SU-DHL-6 (cell line): ENCODE data around the gene SLC12A1.

Experiments used
- H2AFZ ChIP-seq: fragments of 200-600 bp; sonication (generic); 2 replicates; pipeline ENCODE4 v1.6.1; 2014; ENCODE audit warnings: low read depth, mild to moderate bottlenecking, moderate library complexity, mixed read lengths, antibody characterized with exemption, low read length; ENCODE audit not compliant: severe bottlenecking
- H3F3A ChIP-seq: fragments of 200-600 bp; shearing (Covaris generic); 2 replicates; pipeline ENCODE4 v1.6.0; 2016; ENCODE audit warnings: antibody characterized with exemption, mild to moderate bottlenecking; ENCODE audit not compliant: insufficient read depth
- H3K27ac ChIP-seq: fragments of 200-600 bp; sonication (generic); 2 replicates; pipeline ENCODE4 v1.5.1; 2016; ENCODE audit warnings: low read depth, mild to moderate bottlenecking, low read length, moderate library complexity, mixed read lengths
- H3K27me3 ChIP-seq: fragments of 200-600 bp; sonication (generic), shearing (Covaris generic); 2 replicates; pipeline ENCODE4 v1.6.0; 2014; ENCODE audit warnings: mild to moderate bottlenecking, low read length
- H3K36me3 ChIP-seq: fragments of 200-600 bp; sonication (generic); 2 replicates; pipeline ENCODE4 v1.6.1; 2014; ENCODE audit warnings: mild to moderate bottlenecking, low read length, mixed read lengths
- H3K4me2 ChIP-seq: fragments of 300-600, 200-600 bp; shearing (Covaris generic), sonication (generic); 2 replicates; pipeline ENCODE4 v1.6.0; 2014; ENCODE audit warnings: low read length, low read depth, mild to moderate bottlenecking; ENCODE audit not compliant: poor library complexity, severe bottlenecking
- H3K4me3 ChIP-seq: fragments of 200-600 bp; sonication (generic); 2 replicates; pipeline ENCODE4 v1.5.1; 2014; ENCODE audit warnings: antibody characterized with exemption, low read length, mild to moderate bottlenecking, mixed read lengths; ENCODE audit not compliant: insufficient read depth, poor library complexity, severe bottlenecking
- H3K79me2 ChIP-seq: fragments of 200-600 bp; sonication (generic); 2 replicates; pipeline ENCODE4 v1.6.1; 2014; ENCODE audit warnings: mild to moderate bottlenecking, low read length, moderate library complexity; ENCODE audit not compliant: insufficient read depth
- H3K9ac ChIP-seq: fragments of 200-600 bp; sonication (generic); 2 replicates; pipeline ENCODE4 v1.7.0; 2014; ENCODE audit warnings: mild to moderate bottlenecking, low read length
- H3K9me2 ChIP-seq: fragments of 200-600 bp; sonication (generic); replicated peaks from 2 replicates; pipeline ENCODE4 v1.6.1; 2014; ENCODE audit warnings: low read length; ENCODE audit not compliant: insufficient read depth
- H3K9me3 ChIP-seq: fragments of 200-600 bp; sonication (generic); 2 replicates; pipeline ENCODE4 v1.6.1; 2014; ENCODE audit warnings: low read length, mixed read lengths; ENCODE audit not compliant: insufficient read depth
- H4K20me1 ChIP-seq: fragments of 200-600 bp; sonication (generic); 2 replicates; pipeline ENCODE4 v1.6.1; 2014; ENCODE audit warnings: low read depth, mild to moderate bottlenecking, antibody characterized with exemption, low read length, moderate library complexity, mixed read lengths
- CTCF ChIP-seq: fragments of 200-600 bp; sonication (generic); IDR thresholded peaks from one replicate; pipeline ENCODE4 v1.5.1; 2017; ENCODE audit warnings: antibody characterized with exemption, mild to moderate bottlenecking, low read length, moderate library complexity; ENCODE audit not compliant: insufficient read depth, poor library complexity, severe bottlenecking
- EZH2phosphoT487 ChIP-seq: fragments of 200-600 bp; sonication (generic), shearing (Covaris generic); conservative IDR thresholded peaks from 2 replicates; pipeline ENCODE4 v1.6.1; 2018; ENCODE audit warnings: mild to moderate bottlenecking, antibody characterized with exemption, low read length, moderate library complexity, mixed read lengths

Gene SLC12A1

GRCh38 chr15:48177766-48178647 is 28.1 kb upstream of the SLC12A1 start, which contains the start of gene MYEF2:
TSS of gene MYEF2 (minus strand) at chr15:48178295. CDS start at chr15:48178237, 58 bp downstream.
- H3K27me3 ChIP-seq = no peaks in the 10 kb centered on the region
- no peaks in the 10 kb centered on the region for H3K79me2 ChIP-seq
- no peak within 1 kb of the TSS for H3K27ac ChIP-seq
- no peaks in the 10 kb centered on the region for H3K9me2 ChIP-seq
- H3K4me2 ChIP-seq = no peak within 1 kb of the TSS
- no peaks in the 10 kb centered on the region for H4K20me1 ChIP-seq
- no peaks in the 10 kb centered on the region for H3K36me3 ChIP-seq
- no peaks in the 10 kb centered on the region for H3K9me3 ChIP-seq
- H3K9ac ChIP-seq = no peak within 1 kb of the TSS
- TF ChIP-seq CTCF (no peak), EZH2phosphoT487 (no peak)
- H3F3A ChIP-seq = no peaks in the 10 kb centered on the region
- no peak within 1 kb of the TSS for H2AFZ ChIP-seq
- H3K4me3 ChIP-seq = no peak within 1 kb of the TSS

DNA sequence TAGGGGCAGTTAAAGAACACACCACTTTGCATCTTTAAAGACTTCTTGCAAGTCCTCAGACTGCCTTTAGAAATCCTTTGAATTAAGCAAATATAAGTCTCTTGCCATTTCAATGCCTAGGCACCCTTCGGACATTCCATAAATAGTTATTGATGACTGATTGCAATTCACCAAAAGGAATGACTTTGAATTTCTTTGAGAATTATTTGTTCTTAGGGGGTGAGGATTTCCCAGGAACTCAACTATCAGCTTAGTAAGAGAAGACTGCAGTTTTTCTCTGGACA is 27.5 kb upstream of the SLC12A1 start:
- Histone ChIP-seq H3K79me2 (no peaks in the 10 kb centered on the region), H3K36me3 (no peaks in the 10 kb centered on the region), H4K20me1 (no peaks in the 10 kb centered on the region), H3F3A (no peaks in the 10 kb centered on the region), H3K4me2 (no peak overlapping the region), H3K9me3 (no peaks in the 10 kb centered on the region), H3K27ac (no peak overlapping the region), H3K27me3 (no peaks in the 10 kb centered on the region), H3K9ac (no peak overlapping the region), H3K9me2 (no peaks in the 10 kb centered on the region), H3K4me3 (no peak overlapping the region), H2AFZ (no peak overlapping the region)
- TF ChIP-seq EZH2phosphoT487 (no peak), CTCF (no peak)

DNA sequence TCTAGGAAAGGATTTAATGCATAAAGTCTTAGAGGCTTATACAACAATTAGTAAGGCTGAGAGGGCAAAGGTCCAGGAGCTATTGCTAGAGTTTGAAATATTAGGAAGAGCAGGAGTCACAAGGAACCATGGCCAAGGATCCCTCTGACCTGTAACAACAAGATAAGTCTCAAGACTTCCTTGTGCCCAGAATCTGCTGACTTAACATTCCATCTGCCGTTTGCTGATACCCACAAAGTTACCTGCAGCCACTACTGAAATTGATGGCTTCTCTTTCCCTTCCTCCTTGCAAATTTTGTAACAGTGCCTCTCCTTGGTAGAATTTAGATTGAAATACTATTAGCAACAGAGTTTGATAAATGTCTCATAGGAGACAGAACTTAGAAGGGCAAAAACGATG is 23.4 kb upstream of the SLC12A1 start:
- Histone ChIP-seq H3K9me3 (no peaks in the 10 kb centered on the region), H2AFZ (no peak overlapping the region), H3K9ac (no peak overlapping the region), H4K20me1 (no peaks in the 10 kb centered on the region), H3K79me2 (no peaks in the 10 kb centered on the region), H3K4me2 (no peak overlapping the region), H3K9me2 (no peaks in the 10 kb centered on the region), H3K4me3 (no peak overlapping the region), H3F3A (no peaks in the 10 kb centered on the region), H3K27ac (no peak overlapping the region), H3K27me3 (no peaks in the 10 kb centered on the region), H3K36me3 (no peaks in the 10 kb centered on the region)
- no peak for TF ChIP-seq CTCF
- no peak for TF ChIP-seq EZH2phosphoT487
